ENCODE results near the gene SLC35F4.

Gene SLC35F4

DNA sequence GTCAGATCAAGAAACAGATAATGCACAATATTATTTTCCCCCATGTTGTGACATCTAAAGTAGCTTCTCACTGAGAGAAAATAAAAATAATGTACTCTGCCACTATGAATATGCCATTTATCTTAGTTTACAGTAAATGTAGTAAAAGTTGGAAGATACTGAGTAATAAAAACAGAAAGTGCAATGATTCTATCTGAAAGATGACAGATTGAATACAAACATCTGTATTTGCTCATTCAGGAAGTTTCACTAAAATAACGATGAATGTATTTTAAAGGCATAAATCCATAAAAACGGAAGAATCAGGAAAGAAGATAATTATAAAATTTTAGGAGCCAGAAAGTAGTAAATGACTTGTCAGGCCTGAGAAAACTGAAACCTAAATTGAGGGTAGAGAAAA lies 18.2 kb downstream of the SLC35F4 start:
- no peak for DNase-seq

DNA sequence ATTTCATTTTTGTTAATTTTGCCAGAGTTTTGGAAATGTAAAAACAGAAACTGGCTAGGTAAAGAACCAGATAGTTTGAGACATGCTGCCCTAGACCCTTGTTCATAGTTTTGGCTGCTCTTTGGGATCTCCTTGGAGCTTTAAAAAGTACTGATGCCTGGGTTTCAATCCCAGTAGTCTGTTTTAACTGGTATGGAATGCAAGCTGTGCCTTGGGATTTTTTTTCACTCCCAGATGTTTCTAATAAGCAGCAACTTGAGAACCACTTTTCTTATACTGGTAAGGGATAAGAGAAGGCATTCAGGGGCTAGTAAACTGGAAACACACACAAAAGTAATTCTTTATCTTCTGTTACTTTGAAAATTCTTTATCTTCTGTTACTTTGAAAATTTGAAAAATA lies 18.8 kb downstream of the SLC35F4 start:
- DNase-seq: no peak

DNA sequence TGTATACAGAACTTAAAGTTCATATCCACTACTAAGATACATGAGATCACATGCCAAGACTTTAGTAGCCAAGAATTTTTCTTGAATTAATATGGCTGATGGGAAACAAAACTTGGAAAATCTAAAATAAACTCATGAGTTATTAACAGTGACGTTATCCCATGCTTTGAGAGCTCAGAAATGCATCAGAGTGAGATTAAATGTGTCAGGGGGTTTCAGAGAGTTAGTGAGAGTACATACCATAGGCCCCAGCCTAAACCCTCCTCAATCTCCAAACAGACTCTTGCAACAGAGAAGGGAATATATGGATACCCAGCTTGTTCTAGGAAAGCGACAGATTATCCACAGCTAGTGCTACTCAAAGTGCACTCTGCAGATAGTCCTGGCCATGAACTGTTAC lies 19.3 kb downstream of the SLC35F4 start:
- peak; percentile 25 for DNase-seq

DNA sequence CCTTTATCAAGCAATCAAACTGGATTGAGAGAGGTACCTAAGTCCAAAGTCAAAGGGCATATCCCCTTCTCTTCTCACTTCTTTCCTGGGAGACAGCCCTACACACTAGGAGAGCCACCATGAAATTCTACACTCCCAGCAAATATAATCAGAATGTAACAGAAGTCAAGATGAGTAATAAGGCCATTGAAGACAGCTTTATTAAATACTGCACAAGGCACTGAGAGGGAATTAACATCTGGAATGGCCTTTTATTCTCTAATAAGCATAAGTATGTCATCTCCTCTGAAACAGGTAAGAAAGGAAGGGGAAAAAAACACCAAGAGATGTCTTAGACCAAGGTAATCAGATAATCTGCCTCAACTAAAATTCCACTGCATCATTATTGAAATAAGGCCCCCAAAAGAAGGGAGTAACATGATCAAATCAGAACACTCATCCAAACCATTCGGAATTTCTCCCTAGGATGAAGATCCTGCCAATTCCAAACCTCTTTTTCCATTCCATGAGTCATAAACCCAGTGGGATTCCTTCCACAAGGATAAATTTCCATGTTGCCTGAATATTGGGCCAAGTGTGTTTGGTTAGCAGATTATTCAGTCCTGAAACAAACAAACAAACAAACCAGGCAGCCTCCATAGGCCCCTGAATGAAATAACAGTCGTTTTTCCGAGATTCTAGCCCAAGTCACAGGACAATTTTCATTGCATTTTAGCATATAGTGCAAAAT lies 19.9 kb downstream of the SLC35F4 start:
- peak; percentile 32 for DNase-seq

DNA sequence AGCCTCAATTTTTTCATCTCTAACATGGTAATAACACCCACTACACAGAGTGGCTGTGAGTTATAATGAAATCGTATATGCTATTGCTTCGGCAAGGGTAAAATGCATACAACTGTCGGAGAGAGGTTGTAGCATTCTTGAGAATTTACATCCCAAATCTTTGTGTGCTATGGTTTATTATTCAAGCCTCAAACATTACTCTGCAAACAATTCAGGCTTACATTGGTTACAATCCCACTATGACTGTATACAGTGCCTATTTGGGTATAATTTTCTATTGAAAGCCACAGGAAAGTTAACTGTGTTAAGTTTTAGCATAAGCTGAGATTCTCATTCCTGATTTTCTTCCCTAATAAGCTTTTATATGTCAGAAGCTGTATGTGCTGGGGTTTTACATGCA lies 20.6 kb downstream of the SLC35F4 start:
- DNase-seq: no peak

DNA sequence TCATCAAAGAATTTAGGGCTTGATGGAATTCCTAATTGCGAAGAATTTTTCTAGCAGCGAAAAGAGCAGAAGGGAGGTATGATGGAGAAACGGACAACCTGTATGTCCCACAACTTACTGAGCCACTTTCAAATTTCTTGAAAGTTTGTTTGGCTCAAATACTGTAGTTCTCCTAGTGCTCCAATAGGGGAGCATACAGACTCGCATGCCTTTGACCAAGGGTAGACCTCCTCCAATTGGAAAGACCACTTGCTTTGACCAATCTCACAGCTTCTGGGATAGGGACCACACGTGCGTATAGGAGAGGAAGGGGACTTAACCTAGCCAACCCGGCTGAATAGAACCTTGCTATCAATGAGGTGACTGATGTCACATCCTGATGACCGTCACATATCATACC lies 28.6 kb downstream of the SLC35F4 start:
- no peak for DNase-seq

DNA sequence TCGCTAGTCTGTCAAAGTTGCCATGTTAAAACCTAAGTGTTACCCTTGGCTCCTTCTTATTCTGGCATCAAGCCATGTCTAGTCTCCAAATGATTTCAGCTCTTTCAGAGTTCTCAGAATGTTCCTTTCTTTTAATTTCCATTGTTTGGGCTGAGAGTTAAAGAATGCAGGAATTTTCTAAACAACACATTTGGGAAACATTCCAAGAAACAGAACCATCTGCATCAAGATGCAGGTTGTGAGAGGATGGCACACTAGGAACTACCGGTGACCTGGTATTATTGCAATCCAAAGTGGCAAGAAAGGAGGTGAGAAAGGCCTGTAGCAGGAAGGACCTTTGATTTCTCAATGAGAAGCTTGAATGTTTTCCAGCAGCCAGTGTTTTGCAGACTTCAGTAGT lies 30.1 kb downstream of the SLC35F4 start:
- no peak for DNase-seq

DNA sequence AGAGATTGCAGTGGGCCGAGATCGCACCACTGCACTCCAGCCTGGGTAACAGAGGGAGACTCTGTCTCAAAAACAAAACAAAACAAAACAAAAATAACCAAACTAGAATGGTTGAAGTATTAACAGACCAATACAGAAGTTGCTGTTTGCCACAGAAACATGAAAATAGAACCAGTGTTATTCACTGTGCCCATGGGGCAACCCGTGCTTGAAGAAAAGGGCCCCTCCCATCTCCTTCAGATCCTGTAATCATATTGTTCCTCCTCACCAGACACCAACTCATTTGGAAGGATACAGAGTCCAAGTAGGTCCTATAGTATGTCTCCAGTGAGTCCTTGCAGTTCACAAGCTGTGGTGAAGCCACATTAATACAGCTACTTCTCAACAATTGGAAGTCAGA lies 30.9 kb downstream of the SLC35F4 start:
- no peak for DNase-seq

DNA sequence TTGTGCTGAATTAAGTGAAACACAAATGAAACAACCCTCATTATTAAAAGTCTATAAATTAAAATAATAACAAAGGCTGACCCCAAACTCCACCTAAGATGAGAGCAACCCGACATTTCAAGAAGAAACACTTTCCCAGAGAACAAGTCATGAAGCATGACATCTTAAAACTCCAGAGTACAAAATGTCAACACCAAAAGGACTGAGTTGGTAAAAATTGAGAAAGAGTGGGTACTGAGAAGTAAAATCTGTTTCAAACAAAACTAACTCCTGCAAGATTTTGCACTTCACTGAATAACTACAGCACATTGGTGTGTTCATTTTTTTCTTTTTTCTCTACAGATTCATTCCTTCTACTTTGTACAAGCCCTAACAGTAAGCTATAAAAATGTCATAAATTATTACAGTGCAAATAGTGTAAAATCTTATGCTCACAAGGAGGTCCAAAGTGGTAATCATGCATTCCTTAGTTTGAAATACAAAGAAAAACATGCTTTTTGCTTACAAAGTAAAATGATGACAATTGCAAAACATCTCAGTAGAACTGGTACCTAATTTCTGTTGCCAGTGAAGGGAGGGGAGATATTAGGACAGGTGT lies 31.8 kb downstream of the SLC35F4 start:
- no peak for DNase-seq

DNA sequence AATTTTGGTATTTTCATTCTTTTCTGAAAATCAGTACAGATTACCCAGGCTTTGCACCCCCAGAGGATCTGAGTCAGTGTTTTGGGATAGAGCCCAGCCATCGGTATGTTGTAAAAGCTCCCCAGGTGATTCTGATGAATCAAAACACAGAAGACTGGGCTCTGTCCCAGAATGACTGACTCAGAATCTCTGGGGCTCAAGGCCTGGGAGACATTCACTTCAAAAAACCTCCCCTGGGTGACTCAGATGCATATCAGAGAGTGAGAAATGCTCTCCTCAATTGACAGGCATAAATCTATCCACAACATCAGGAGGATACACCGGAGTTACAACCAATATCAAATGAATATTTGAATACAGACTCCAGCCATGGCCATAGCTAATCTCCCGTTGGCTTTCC lies 32.6 kb downstream of the SLC35F4 start:
- DNase-seq: peak; percentile 24

DNA sequence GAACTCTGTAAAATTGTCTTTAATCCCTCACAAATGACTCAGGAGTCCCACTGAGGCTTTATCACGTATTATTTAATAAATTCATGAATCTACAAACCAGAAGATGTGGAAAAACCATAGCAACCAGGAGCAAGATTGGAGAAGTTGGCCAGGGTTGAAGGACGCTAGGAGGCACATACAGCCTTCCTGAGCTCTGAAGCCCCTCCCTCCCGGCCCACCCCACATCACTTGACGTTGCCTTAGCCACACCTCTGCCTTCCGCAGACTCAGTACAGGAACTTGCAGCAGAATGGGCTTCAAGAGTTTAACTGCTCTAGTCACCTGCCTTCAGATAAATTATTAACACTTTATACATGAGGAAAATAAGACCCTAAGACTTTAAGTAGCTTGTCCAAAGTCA lies 33.9 kb downstream of the SLC35F4 start:
- peak; percentile 47 for DNase-seq

DNA sequence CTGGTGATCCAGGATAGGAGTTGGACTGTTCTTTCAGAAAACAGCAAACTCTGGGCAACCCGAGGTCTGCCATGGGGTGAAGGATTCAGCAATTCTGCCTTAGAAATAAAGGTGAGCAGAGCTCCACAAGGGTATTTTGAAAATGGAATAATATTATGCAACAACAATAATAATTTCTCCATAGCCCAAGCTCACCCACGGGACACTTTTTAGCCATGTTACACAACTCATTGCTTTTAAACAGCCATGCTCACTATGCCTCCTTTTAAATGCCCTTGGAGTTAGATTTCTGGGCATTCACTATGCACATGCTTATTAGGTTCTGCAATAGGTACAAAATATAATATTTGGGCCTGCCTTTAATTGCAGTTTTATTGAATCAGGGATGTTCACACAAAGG lies 37.2 kb downstream of the SLC35F4 start:
- DNase-seq: no peak

DNA sequence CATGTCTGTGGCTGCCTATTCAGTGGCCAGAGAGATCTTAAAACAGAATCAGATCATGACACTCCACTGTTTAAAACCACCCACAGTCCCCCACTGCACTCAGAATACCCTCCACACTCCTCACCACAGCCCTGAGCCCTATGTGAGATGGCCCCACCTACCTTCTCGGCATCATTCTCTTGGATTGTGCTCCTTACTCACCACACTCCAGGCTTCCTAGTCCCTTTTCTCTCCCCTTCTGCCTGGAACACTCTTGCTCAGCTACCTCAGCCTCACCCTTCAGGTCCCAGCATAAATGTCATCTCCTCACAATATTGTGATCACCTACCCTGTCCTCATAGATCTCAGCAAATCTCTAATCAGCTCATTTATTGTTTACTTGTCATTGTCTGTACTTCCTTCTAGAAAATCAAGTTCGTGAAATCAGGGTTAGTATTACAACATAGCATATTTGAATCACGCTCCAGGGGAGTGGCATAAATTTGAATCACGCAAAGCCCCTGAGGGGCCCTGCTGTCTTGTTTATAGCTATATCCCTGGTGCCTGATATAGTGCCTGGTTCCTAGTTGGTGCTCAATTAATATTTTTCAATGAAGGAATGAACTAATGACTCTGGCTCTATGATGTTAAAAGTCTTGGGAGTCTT lies 42.8 kb downstream of the SLC35F4 start:
- no peak for DNase-seq

DNA sequence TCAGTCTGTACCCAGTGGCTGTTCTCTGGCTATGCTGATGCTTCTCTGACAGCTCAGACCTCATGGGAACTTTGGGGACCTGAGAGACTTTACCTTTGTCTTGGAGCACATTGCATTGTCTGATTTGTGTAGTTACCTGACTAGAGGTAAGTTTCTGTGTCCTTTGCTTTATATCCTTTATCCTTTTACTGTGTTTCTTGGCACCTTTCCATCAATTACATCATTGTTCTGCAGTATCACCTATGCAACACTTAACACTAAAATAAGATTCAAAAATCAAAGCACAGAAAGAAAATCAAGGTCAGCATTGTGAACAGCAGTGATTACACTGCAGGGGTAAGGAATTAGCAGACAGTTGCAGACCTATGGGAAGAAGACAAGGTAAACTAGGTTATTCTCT lies 43.8 kb downstream of the SLC35F4 start:
- no peak for DNase-seq

DNA sequence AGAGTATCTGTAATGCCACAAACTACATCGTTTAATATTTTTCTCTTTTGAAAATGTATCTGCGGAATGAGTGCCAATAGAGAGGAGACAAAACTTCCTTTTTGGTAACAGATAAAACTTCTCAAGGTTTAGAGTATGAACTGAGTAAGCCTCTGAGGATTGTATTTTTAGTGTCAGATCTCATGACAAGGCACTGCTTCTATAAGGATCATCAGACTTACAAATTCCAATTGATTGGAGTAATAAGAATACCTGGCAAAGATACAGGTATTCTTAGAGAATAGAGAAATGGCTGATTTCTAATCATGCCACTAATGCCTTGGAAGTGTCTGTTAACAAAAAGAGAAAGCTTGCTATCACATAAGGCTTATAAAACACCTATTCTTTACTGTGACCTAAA lies 45.3 kb downstream of the SLC35F4 start:
- DNase-seq: no peak

DNA sequence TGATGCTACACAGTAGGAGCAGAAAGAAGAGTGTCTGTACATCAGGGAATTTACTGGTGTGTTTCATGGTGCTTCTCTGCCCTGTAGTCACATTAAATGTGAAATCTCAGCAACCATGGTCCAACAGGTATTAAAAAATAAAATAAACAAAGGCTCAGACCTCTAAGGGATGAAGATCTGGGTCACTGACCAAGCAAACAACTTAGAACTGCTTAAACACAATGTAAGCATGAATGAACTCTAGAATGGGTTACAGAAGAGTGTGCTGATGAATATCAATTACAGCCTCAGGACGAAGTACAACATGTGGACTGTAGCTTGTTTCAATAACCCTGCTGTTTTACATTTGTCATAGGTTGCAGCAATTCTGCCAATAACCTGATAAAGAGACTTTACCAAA lies 47.4 kb downstream of the SLC35F4 start:
- DNase-seq: no peak

DNA sequence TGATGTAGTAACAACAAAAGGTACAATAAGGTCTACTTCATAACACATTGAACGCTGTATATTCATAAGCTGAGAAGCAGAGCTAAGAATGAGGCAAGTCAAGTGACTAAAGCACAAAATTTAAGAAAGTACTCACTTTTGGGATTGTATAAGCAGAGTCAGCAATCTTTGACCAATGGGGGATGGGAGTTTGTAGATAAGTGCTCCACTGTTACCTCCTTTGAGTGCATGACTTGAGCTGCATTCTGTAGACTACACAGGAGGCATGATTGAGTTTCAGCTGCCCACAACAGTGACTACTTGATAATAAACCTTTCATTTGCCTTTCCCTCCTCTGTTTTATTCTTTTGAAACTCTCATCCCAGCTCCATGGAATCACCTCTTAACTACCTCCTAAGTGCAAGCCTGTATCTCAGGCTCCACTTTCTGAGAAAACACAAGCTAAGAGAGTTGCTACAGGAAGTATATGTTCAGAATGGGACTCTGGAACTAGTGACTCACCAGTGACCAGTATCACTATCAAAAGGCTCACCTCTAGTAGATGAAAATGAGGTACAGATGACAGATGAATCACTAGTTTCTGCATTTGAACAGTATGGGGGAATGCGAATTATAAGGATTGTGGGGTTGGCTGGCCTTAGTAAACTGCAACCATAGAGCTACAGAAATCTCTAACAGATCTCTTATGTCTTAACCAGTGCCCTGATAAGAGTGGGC lies 49.2 kb downstream of the SLC35F4 start:
- no peak for DNase-seq

DNA sequence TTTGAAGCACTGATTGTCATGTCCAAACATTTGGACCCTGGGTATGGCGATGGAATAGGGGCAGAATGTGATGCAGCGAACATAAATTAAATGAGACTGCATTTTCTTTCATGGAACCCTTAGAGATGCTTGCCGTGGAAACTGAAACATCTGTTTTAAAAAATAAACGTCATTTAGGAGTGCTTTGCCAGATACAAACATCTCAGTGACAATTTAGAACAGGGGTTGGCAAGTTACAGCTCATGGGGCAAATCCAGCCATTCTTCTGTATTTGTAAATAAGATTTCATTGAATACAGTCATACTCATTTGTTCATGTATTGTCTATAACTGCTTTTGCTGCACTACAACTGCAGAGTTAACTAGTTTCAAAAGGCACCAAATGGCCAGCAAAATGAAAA lies 51.2 kb downstream of the SLC35F4 start:
- no peak for DNase-seq

DNA sequence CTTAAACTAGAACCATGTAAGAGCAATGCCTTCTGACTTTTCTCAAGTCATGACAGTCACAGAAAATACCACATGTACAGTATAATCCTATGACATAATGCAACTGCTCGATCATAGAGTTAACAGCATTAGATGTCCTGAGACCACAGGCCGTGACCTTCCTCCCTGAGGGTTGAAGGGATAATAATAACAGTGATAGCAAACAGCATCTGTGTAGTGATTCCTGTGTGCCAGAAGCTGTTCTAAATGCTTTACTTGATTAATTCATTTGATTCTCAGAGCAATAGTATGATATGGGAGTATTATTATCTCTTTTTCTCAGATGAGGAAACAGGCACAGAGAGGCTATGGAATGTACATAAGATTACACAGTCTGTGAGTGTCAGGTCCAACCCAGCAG lies 53.2 kb downstream of the SLC35F4 start:
- no peak for DNase-seq

DNA sequence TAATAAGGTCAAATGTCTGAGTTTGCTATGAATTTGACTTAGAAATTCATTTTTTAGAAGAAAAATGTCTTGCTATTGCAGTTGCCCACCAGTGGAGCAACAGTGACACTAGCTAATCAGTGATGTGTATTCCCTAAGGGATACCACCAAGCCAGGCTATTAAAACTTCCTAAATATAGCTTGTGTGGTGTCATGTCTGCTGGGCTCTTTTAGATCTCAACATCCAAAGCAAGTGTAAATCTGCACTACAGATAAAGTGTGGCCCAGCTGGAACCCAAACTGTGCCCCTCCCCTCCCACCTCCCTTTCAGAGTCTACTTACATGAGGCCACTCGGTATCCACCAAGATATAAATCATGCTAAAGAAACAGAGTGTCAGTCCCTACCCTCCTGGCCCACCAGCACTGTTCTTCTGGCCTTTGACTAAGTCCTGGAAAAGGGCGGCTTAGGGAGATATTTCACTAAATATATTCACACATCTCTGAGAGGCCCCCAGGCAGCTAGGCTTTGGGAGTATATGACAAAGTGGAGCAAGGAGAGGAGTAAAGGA lies 53.8 kb downstream of the SLC35F4 start:
- DNase-seq: no peak

DNA sequence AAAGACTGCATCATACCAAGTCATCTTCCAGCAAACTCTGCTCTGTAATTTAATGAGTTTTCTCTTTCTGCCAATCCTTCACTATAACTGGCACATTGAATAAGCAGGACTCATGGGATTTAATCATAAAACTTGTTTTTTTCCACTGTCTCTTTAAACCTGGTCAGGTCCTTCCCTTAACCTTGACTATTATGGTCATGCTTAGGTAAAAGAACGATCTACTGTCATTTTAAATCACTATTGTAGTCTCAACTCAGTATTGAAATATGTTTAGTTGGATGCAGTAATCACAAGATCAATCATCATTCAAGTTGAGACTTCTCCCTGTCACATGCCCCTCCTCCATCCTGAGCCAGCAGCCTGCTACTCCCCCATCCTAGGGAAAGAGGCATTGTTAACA lies 56.1 kb downstream of the SLC35F4 start:
- no peak for DNase-seq

DNA sequence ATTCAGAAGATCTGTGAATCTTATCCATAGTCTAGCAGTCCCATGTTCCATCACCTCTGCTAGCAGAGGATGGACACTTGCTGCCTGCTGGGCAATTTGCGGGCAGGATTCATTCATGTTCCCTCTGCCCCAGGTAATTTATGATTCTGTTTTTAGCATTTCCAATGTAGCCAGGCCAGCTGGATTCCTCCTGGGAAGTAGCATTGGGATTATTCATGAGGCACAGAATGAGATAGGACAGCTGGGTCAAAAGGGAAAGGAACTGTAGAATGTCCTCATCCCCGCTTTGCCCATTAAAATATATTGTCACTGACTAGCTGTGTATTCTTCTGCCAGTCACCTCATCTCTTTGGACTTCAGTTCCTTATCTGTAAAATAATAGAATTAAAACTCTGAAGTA lies 68.7 kb downstream of the SLC35F4 start:
- DNase-seq: no peak

DNA sequence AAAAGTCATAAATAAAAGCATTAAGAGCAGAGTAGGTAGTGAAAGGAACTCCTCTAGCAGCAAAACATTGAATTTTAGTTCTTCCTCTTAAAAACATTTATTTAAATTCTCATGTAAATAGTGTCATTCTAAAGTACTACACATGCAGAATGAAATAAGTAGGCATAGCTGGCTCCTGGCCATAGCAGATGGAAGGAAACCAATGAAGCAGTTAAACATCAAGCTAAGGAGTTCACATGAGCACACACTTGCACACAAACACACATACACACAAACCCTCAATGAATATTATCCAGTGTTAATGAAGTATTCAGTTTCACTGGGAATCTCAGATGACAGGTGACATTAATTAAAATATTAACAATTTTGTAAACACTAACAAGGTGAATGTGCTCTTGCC lies 69.3 kb downstream of the SLC35F4 start:
- DNase-seq: no peak

DNA sequence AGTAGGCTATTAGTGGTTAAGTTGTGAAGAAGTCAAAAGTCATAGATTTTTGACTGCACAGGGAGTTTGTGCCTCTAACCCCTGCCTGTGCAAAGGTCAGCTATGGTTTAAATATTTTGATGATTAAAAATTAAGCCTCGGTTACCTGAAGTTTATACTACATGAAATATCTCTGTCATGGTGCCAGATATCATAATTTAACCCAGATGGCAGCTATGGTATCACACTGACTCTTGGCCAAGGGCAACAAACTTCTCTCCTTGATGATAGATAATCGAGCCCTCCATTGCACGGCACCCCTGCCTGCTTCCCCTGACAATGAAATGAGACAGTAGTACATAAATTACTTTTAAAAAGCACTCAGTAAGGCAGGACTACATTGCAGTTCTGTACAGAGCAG lies 80.8 kb downstream of the SLC35F4 start:
- DNase-seq: no peak
